Upper lobe of left lung (tissue), 6 donors: ENCODE data around the gene TOMM70. TPM values are rescaled to one million over a fixed set of nuclear protein-coding genes. Genes with fewer than 3 reads are reported as not detected.

Experiments used
- total RNA-seq, 6 donors: library from RNA; depleted of rRNA in 4 of 6; stranded (reverse); fragments of >200 nt in 4 of 6; gene quantifications; one replicate each; pipeline versions ENCODE4 v1.1.0 to v1.2.1, GENCODE V29; 2016 to 2021
- donor health status: DM: no; HTN: no; CAD: no; lungs with moderate emphysema.
- donor health status: DM: no; HTN: yes; CAD: no; lungs with severe emphysema.

Gene TOMM70
- total RNA-seq, 6 donors from 2014 or later, result 14.1 to 38.4 (median 30.2) TPM

Other genes with a start within 250 kb of the TOMM70 start
- gene TBC1D23, start 140.1 kb downstream of the TOMM70 start, total RNA-seq, result 10 to 100 TPM; 13.4 to 42.7 (median 32.0) TPM
- 10 to 100 TPM; 18.4 to 37.6 (median 26.7) TPM for gene NIT2, start 66.3 kb downstream of the TOMM70 start, total RNA-seq
- gene LNP1, start 450 bp upstream of the TOMM70 start, total RNA-seq, result 1 to 10 TPM; 1.4 to 5.2 (median 2.1) TPM
- gene TMEM45A, start 91.5 kb upstream of the TOMM70 start, total RNA-seq, result 10 to 100 TPM in 1 of 6 donors, 1 to 10 TPM in 5; 1.7 to 17.4 (median 5.0) TPM
- gene ADGRG7, start 208.5 kb upstream of the TOMM70 start, total RNA-seq, result not detected